ENCODE results near the gene CTU1. TPM values are rescaled to one million over a fixed set of nuclear protein-coding genes. Genes with fewer than 3 reads are reported as not detected.

Gene CTU1
- total RNA-seq, 1 experiment from 2014 or later = 9.7 TPM

Other genes with a start within 250 kb of the CTU1 start
- gene KLK2, start 235.0 kb downstream of the CTU1 start, total RNA-seq (2014; rRNA removed; shearing (Covaris generic)) = not detected in 2 replicates
- not detected in 2 replicates for gene KLK4, start 197.0 kb downstream of the CTU1 start, total RNA-seq (2014; rRNA removed; shearing (Covaris generic))
- gene KLK5, start 155.4 kb downstream of the CTU1 start, total RNA-seq (2014; rRNA removed; shearing (Covaris generic)) = not detected in 2 replicates
- gene KLK6, start 138.8 kb downstream of the CTU1 start, total RNA-seq (2014; rRNA removed; shearing (Covaris generic)) = 0.74 TPM in 1 of 2 replicates, not detected in the other
- gene KLK7, start 124.5 kb downstream of the CTU1 start, total RNA-seq (2014; rRNA removed; shearing (Covaris generic)) = not detected in 2 replicates
- not detected in 2 replicates for gene KLK8, start 106.8 kb downstream of the CTU1 start, total RNA-seq (2014; rRNA removed; shearing (Covaris generic))
- not detected in 2 replicates for gene KLK10, start 88.7 kb downstream of the CTU1 start, total RNA-seq (2014; rRNA removed; shearing (Covaris generic))
- not detected in 2 replicates for gene KLK11, start 81.8 kb downstream of the CTU1 start, total RNA-seq (2014; rRNA removed; shearing (Covaris generic))
- gene KLK12, start 73.4 kb downstream of the CTU1 start, total RNA-seq (2014; rRNA removed; shearing (Covaris generic)) = not detected in 2 replicates
- not detected in 2 replicates for gene KLK13, start 43.3 kb downstream of the CTU1 start, total RNA-seq (2014; rRNA removed; shearing (Covaris generic))
- not detected in 2 replicates for gene KLK14, start 25.5 kb downstream of the CTU1 start, total RNA-seq (2014; rRNA removed; shearing (Covaris generic))
- 0.27 TPM in 1 of 2 replicates, not detected in the other for gene SIGLEC9, start 16.5 kb upstream of the CTU1 start, total RNA-seq (2014; rRNA removed; shearing (Covaris generic))
- not detected in 2 replicates for gene SIGLEC7, start 33.9 kb upstream of the CTU1 start, total RNA-seq (2014; rRNA removed; shearing (Covaris generic))
- 3.8 and 4.6 TPM in 2 replicates for gene CD33, start 116.7 kb upstream of the CTU1 start, total RNA-seq (2014; rRNA removed; shearing (Covaris generic))
- gene SIGLECL1, start 142.7 kb upstream of the CTU1 start, total RNA-seq (2014; rRNA removed; shearing (Covaris generic)) = not detected in 2 replicates
- gene IGLON5, start 203.2 kb upstream of the CTU1 start, total RNA-seq (2014; rRNA removed; shearing (Covaris generic)) = not detected in 2 replicates
- gene VSIG10L, start 233.7 kb upstream of the CTU1 start, total RNA-seq (2014; rRNA removed; shearing (Covaris generic)) = 0.57 and 0.86 TPM in 2 replicates